Sigmoid colon (tissue), 4 donors: ENCODE measurements around the gene FASTK.
"Not testable (repeated sequence)": the region's sequence is repeated elsewhere in the genome, so short reads cannot be mapped to it uniquely, and the experiment has no call there.

Experiments
- POLR2A ChIP-seq, 2 donors: fragments of 450-650 bp; IDR thresholded peaks; one replicate each; pipeline ENCODE4 v1.6.1; 2016; ENCODE audit warnings: antibody characterized with exemption in 2 of 2, mild to moderate bottlenecking in 2 of 2, moderate library complexity in 2 of 2
- POLR2AphosphoS5 ChIP-seq, 4 donors: sonication (generic); formaldehyde crosslinking; IDR thresholded peaks; one replicate each; pipeline ENCODE4 v1.6.1; 2017; ENCODE audit warnings: antibody characterized with exemption in 4 of 4
- TF ChIP-seq, protein P1 (sequence below), 4 experiments: fragments of 450-650 bp in 3 of 4; fragments of 200-600 bp in 1 of 4; IDR thresholded peaks; one replicate each; pipeline ENCODE4 v1.5.1; 2016 to 2019; ENCODE audit warnings: antibody characterized with exemption in 4 of 4, mild to moderate bottlenecking in 3 of 4, moderate library complexity in 2 of 4

DNA sequence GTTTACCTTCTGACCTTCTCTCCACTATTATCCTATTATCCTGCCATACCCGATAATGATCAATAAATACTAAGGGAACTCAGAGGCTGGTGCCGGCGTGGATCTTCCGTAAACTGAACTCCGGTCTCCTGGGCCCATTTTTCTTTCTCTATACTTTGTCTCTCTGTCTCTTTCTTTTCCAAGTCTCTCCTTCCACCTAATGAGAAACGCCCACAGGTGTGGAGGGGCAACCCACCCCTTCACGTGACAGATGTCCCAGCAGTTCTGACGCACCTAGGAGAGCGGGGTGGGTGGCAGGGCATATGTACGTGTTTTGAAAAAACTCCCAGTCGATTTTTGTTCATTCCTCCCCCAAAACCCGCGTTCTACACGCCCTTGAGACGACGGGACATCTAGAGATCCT lies 52.9 kb downstream of the FASTK start:
- TF ChIP-seq, protein P1, sequence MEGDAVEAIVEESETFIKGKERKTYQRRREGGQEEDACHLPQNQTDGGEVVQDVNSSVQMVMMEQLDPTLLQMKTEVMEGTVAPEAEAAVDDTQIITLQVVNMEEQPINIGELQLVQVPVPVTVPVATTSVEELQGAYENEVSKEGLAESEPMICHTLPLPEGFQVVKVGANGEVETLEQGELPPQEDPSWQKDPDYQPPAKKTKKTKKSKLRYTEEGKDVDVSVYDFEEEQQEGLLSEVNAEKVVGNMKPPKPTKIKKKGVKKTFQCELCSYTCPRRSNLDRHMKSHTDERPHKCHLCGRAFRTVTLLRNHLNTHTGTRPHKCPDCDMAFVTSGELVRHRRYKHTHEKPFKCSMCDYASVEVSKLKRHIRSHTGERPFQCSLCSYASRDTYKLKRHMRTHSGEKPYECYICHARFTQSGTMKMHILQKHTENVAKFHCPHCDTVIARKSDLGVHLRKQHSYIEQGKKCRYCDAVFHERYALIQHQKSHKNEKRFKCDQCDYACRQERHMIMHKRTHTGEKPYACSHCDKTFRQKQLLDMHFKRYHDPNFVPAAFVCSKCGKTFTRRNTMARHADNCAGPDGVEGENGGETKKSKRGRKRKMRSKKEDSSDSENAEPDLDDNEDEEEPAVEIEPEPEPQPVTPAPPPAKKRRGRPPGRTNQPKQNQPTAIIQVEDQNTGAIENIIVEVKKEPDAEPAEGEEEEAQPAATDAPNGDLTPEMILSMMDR (IDR thresholded peaks at IDR 0.05): not testable (repeated sequence)
- TF ChIP-seq POLR2AphosphoS5, POLR2A (IDR thresholded peaks at IDR 0.05): not testable (repeated sequence)
